GM21515 (cell line): ENCODE data around the gene RBM38.

Experiments
- ATAC-seq: cut with Tn5 transposase; IDR thresholded peaks from one replicate; pipeline ENCODE4 v1.9.1; 2021; ENCODE audit not compliant: unreplicated experiment

Gene RBM38

GRCh38 chr20:57433657-57434389 is 42.6 kb downstream of the RBM38 start:
- no peak for ATAC-seq

GRCh38 chr20:57434390-57434700 is 43.1 kb downstream of the RBM38 start:
- ATAC-seq, result no peak

- ATAC-seq, result no peak
Measured at GRCh38 chr20:57435105-57435497, 43.9 kb downstream of the RBM38 start.

- no peak for ATAC-seq
Measured at GRCh38 chr20:57435498-57436222, 44.5 kb downstream of the RBM38 start.

GRCh38 chr20:57436223-57436545 is 45.0 kb downstream of the RBM38 start:
- ATAC-seq, result no peak

GRCh38 chr20:57437267-57437666 is 46.1 kb downstream of the RBM38 start:
- ATAC-seq, result no peak

GRCh38 chr20:57437672-57438330 is 46.6 kb downstream of the RBM38 start:
- ATAC-seq, result no peak

- ATAC-seq, result no peak
Measured at GRCh38 chr20:57438552-57438951, 47.4 kb downstream of the RBM38 start.

GRCh38 chr20:57439432-57439831 is 48.2 kb downstream of the RBM38 start:
- no peak for ATAC-seq

- no peak for ATAC-seq
Measured at GRCh38 chr20:57439993-57440392, 48.8 kb downstream of the RBM38 start.

GRCh38 chr20:57440678-57441509 is 49.7 kb downstream of the RBM38 start:
- no peak for ATAC-seq

- no peak for ATAC-seq
Measured at GRCh38 chr20:57441510-57442154, 50.4 kb downstream of the RBM38 start.

GRCh38 chr20:57442158-57442887 is 51.1 kb downstream of the RBM38 start:
- no peak for ATAC-seq

GRCh38 chr20:57442888-57443239 is 51.7 kb downstream of the RBM38 start:
- no peak for ATAC-seq

- no peak for ATAC-seq
Measured at GRCh38 chr20:57443349-57444265, 52.4 kb downstream of the RBM38 start.

- no peak for ATAC-seq
Measured at GRCh38 chr20:57444394-57445048, 53.3 kb downstream of the RBM38 start.

GRCh38 chr20:57445298-57445697 is 54.1 kb downstream of the RBM38 start:
- no peak for ATAC-seq

- ATAC-seq, result no peak
Measured at GRCh38 chr20:57445774-57446173, 54.6 kb downstream of the RBM38 start.
